GM12892 (cell line): ENCODE data around the gene CACNA2D1.

Source experiments
- POLR2AphosphoS5 ChIP-seq: IDR thresholded peaks from 2 replicates; pipeline ENCODE4 v1.6.1; 2011; ENCODE audit warnings: low read depth, low read length, control low read depth
- TAF1 ChIP-seq: IDR thresholded peaks from 2 replicates; pipeline ENCODE4 v1.6.1; 2011; ENCODE audit warnings: low read depth, mild to moderate bottlenecking, control low read depth, low read length, borderline replicate concordance

DNA sequence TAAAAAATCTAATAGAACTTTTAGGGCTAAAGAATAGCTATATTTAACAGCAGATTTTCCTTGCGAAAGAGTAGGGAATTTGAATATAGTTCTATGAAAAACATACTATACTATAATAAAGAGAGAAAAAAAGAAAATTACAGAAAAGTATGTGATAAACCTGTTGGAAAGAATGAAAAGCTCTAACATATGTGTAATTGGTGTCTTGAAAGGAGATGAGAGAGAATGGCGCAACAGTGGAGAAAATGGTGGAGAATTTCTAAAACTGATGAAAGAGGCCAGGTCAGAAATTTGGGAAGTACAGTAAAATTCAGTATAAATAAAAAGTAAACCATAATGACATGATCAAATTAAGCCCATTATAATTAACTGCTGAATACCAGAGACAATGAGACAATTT is 20.8 kb upstream of the CACNA2D1 start:
- no peak for TF ChIP-seq TAF1
- TF ChIP-seq POLR2AphosphoS5: no peak
